ENCODE results near the gene SHISA6. TPM values are rescaled to one million over a fixed set of nuclear protein-coding genes. Genes with fewer than 3 reads are reported as not detected.

The SHISA6 gene
- total RNA-seq, 1 experiment from 2014 or later, result not detected

DNA sequence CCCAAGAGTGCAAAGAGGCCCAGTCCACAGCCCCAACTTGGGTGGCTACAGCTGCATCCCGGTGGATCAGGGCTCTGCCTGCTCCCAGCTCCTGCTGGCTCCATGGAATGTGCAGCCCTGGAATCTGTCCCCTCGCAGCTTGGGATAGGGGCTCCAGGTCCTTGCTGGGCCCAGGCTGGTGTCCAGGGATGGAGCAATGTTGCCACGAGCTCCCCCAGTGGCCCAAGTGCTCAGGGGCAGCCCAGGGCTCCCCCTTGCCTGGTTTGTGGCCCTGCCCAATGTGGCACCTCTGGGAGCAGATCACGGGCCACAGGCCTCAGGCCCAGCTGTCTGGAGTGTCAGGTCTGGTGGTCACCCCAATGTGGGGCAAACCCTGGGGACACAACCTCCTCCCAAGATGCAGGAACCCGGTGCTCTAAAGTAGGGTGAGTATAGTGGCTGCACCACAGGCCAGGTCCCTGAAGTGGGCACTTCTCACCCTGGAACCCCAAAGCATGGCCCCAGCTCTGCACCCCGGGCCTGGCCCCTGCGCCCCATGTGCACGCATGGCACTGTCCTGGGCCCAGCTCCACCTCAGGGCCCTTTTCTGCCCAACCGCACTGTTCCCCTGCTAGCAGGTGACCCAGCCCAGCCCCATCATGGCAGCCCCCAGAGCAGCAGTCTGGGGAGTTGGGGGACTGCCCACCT lies 342.4 kb downstream of the SHISA6 start:
- in situ Hi-C loops (cut with HindIII; ENCODE audit: low pct_unique_long_range_greater_than_20kb, low sequenced_read_pairs), result no loop called here
- no peak for DNase-seq (ENCODE audit: low read depth)

DNA sequence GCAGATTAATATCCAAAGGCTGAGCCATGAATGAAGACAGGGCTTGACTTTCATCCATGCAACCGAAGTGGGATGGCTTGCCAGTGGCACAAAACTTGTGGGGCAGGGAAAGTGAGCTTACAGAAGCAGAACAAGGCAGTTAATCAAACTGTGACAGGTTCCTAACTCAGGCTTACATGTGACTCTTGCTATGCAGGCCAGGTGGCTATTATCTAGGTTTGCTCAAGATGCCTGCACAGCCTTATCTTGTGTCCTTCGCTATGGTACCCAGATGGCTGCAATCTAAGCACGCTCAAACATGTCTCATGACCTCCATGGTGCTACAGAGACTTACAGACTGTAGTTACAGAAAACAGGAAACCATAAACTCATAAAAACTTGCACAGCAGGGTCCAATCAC lies 348.7 kb downstream of the SHISA6 start:
- no peak for DNase-seq (ENCODE audit: low read depth)
- in situ Hi-C loops (cut with HindIII; ENCODE audit: low pct_unique_long_range_greater_than_20kb, low sequenced_read_pairs), result no loop called here

DNA sequence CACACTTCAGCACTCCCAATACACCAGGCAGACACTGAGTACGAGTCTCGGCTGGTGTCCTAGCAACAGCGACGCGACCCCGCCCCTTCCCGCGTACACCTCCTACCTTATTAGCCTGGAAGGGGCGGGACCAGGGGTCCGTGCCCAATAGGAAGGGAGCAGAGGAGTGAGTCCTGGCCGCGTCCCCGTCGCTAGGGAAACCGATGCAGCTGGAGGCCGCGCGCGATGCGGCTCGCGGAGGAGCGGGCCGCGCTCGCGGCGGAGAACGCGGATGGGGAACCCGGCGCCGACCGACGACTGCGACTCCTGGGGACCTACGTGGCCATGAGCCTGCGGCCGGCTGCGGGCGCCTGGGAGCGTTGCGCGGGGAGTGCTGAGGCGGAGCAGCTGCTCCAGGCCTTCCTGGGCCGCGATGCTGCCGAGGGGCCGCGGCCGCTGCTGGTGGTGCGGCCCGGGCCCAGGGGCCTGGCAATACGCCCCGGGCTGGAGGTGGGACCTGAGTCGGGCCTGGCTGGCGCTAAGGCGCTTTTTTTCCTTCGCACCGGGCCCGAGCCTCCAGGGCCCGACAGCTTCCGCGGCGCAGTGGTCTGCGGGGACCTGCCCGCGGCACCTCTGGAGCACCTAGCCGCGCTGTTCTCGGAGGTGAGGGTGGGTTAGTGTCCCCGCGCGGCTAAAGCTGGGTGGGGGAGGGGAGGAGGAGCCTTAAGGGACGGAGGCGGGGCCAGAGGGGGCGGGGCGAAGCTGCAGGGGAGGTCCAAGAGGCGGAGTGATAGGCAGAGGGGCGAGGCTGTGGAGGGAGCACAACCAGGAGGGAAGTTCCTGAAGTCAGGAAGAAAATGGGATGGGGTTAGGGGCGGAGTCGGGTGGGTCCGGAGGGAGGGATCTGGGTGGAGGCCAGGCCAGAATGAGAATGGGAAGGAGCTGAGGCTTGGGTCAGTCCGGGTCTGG lies 357.5 kb downstream of the SHISA6 start, which contains the start of gene DNAH9:
Gene DNAH9, plus strand, starts transcription at position 197 of the 948 bp plus-strand sequence. Its CDS starts 29 bp downstream, at position 226.
- in situ Hi-C loops (cut with HindIII; ENCODE audit: low pct_unique_long_range_greater_than_20kb, low sequenced_read_pairs), result no loop called here
- DNase-seq (ENCODE audit: low read depth), result peak; percentile 93

DNA sequence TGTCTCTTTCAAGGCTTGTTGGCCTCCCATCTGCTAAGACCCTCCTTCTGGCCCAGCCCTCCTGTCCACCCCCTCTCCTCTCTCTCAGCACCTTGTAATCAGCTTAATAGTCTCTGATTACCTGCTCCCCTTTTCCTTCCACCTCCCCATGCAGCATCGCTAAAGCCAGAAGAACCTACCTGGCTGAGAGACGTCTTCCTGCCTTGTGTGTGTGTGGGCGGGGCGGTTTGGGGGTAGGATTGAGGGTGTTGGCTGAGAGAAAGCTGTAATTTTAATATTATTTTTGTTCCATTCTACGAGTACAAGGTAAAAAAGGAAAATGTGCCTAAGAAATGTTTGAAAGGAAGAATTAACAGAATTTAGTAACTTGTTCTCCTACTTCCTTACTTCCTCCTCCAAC lies 360.6 kb downstream of the SHISA6 start:
- no peak for DNase-seq (ENCODE audit: low read depth)
- in situ Hi-C loops (cut with HindIII; ENCODE audit: low pct_unique_long_range_greater_than_20kb, low sequenced_read_pairs), result no loop called here

DNA sequence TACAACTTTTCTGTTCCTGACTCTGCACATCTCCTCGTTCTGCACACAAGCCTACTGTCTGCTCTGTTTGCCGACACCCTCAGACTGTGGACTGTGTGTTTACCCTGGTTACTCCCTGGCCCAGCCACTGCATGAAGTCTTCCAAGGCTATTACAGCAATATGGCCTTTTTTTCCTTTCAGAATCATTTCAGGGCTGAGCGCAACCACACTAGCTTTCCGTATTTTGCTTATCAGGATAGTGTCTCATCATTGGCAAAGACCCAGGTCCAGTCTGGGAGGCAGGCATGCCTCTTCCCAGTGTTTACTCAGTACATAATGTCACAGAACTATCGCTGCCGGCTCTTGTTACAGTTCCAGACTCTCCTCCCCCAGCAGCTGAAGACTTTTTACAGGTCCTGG lies 367.4 kb downstream of the SHISA6 start:
- no peak for DNase-seq (ENCODE audit: low read depth)
- in situ Hi-C loops (cut with HindIII; ENCODE audit: low pct_unique_long_range_greater_than_20kb, low sequenced_read_pairs), result no loop called here

DNA sequence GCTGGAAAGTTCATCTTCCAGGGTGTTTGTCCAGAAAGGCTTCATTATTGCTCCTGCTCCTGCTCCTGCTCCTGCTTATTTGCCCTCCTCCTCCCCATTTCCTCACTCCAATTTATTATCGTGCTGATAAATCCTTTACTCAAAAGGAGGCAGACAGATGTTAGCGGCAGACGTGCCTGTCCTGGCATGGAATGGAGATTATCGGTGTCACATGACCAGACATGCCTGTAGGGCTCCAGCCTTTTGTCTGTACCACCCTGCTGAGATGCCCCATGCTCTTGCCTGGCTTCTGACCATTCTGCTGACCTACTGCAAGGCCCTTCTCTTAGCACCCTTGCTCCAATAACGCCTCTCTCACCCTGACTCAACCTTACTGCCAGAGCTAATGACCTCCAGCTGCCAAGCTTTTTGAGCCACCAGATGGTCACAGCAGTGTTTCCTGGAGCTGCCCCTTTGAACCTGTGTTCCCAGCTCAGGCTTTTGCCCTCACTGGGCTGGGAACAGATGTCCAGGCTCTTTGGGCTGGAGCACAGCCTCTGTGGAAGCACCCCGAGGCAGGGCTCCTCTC lies 370.1 kb downstream of the SHISA6 start:
- no peak for DNase-seq (ENCODE audit: low read depth)
- in situ Hi-C loops (cut with HindIII; ENCODE audit: low pct_unique_long_range_greater_than_20kb, low sequenced_read_pairs), result no loop called here

DNA sequence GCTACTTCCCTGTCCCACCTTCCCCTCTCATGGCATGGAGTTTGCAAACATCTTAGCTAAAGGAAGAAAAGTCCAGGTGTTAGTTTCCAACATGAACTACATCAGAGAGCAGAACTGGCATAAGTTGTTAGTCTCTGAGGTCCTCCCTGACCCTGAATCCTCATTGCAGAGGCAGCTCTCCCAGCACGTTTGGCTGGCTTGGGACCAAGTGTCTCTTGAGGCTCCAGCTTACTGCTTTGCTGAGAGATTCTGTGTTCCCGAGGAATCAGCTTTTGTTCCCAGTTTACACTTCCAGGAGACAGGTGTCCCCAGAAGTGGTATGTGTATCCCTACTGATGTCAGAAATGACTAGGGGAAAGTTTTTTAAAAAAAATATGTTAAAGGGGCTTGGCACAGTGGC lies 371.9 kb downstream of the SHISA6 start:
- in situ Hi-C loops (cut with HindIII; ENCODE audit: low pct_unique_long_range_greater_than_20kb, low sequenced_read_pairs), result no loop called here
- no peak for DNase-seq (ENCODE audit: low read depth)
